NOMO-1 treated with dmso at 0.1 percent for 144 hours (cell line): ENCODE data around the gene CNR2.
"Not testable (repeated sequence)": the region's sequence is repeated elsewhere in the genome, so short reads cannot be mapped to it uniquely, and the experiment has no call there.

Experiments
- DNase-seq: peaks from one replicate; lab custom pipeline; 2025; ENCODE audit not compliant: unreplicated experiment; lab: John Stamatoyannopoulos, UW

CNR2 gene

DNA sequence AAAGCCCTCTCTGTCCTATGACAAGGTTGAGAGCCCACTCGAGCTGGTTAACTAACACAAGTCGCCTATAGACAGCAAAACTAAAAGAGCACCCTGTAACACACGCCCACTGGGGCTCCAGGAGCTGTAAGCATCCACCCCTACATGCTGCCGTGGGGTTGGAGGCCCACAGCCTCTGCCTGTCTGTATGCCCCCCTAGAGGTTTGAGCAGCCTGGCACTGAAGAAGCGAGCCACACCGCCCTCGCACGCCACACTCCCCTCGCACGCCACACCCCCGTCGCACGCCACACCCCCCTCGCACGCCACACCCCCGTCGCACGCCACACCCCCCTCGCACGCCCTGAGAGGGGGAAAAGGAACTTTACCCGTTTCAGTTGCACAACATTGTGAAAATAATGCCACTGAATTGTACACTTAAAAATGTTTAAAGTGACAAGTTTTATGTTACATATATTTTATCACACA lies 74.7 kb downstream of the CNR2 start:
- DNase-seq = peak; percentile 31

DNA sequence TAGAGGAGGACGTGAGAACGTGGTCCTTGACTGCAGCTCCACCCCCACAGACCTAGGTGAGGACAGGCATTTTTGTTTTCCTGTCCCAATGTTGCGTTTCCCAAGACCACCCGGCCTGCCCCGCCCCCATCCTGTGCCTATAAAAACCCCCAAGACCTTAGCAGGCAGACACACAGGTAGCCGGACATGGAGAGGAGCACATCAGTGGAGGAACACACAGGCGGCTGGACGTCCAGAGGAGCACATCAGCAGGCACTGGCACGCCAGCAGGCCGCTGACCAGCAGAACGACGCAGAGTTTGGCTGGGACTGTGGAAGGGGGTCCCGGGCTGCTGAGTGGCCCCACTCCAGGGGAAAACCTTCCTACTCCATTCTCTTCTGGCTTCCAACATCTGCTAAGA lies 75.3 kb downstream of the CNR2 start:
- DNase-seq = no peak

DNA sequence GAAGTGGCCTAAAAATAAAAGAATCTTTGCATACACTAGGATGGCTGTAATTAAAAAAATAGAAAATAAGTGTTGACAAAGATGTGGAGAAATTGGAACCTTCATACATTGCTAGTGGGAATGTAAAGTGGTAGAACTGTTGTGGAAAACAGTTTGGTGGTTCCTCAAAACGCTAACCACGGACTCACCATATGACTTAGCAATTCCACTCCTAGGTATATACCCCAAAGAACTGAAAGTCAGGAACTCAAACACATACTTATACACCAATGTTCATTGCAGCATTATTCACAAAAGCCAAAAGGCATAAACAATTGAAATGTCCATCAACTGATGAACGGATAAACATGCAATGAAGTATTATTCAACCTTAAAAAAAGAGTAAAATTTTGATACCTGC lies 77.1 kb downstream of the CNR2 start:
- DNase-seq = no peak

DNA sequence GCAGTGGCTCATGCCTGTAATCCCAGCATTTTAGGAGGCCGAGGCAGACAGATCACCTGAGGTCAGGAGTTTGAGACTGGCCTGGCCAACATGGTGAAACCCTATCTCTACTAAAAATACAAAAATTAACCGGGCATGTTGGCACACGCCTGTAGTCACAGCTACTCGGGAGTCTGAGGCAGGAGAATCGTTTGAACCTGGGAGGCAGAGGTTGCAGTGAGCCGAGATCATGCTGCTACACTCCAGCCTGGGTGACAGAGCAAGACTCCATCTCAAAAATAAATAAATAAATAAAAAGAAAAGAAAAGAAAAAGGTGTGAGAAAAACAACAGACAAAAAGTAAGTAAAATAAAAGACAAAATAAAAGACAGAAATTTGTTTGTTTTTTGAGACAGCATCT lies 79.0 kb downstream of the CNR2 start:
- not testable (repeated sequence) for DNase-seq

DNA sequence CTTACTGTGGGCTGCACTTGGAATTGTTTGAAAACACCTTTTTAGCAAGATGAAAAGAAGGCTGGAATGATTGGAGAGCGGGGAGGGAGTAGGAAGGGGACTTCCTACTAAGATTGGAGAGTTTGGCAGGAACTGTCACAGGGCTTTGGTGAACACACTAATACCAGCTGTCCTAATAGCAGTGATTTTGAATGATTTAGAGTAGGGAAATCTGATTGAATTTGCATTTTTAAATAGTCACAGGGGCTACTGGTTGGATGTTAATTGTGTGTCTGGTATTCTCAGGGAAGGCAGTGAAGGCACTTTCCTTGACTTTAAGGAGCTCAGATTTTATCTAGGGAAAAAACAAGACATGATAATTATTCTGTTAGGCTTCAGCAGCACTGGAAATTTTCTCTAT lies 85.4 kb downstream of the CNR2 start:
- DNase-seq = no peak

DNA sequence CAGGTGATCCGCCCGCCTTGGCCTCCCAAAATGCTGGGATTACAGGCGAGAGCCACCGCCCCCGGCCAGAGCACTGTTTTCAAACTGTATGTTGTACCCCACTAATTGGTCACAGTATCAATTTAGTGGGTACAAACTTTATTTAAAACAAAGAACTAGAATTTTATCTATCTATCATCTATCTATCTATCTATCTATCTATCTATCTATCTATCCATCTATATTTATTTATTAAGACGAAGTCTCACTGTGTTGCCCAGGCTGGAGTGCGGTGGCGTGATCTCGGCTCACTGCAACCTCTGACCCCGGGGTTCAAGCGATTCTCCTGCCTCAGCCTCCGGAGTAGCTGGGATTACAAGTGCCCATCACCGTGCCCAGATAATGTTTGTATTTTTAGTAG lies 86.6 kb downstream of the CNR2 start:
- DNase-seq = not testable (repeated sequence)

DNA sequence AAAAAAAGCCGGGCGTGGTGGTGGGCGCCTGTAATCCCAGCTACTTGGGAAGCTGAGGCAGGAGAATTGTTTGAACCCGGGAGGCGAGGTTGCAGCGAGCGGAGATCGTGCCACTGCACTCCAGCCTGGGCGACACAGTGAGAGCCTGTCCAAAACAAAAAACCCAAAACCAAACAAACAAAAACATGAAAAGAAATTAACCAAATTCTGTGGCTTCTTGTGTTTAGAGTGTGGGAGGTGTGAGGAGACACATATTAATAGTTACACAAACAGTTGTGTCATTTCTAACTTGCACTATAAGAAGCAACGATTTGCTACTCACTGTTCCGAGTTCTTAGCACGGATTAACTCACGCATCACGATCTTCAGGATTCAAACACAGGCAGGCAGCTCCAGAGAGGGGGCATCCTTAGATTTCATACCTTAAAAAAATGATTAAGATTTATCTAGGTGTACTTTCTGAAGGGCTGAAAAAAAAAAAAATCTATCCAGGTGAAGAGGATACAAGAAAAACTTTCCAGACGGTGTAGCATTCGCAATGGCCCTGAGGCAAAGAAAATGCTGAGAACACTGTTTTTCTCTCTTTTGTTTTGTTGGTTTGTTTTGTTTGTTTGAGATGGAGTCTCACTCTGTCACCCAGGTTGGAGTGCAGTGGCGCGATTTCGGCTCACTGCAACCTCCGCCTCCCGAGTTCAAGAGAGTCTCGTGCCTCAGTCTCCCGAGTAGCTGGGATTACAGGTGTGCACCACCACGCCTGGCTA lies 87.2 kb downstream of the CNR2 start:
- DNase-seq = no peak

DNA sequence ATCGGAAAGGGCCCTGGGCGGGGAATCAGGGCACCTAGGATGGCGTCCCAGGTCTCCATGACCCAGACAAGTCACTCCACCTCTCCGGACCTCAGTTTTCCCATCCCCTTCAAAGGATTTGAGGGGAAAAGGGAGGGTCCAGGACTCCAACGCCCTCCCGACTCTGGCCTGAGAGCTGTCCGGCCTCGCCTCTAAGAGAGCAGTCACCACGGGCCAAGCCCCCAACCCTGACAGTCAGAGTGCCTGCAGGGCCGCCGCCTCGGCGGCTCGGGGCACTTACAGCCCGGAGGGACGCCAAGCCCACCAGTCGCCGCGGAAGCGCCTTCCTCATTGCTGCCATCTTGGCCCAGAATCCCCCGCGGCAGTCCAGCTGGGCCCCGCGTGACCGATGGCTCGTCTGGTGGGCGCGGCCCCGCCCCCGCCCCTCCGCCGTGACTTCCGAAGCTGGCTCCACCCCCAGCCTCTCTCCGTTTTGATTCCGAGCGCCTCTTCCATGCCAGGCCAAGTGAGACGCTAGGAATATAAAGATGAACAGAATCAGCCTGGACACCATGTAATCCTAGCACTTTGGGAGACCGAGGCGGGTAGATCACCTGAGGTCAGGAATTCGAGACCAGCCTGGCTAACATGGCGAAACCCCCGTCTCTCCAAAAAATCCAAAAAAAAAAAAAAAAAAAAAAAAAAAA lies 87.9 kb downstream of the CNR2 start, which contains the start of gene HMGCL:
Gene HMGCL (minus strand): TSS at position 354 of the 686 bp plus-strand sequence. CDS start 14 bp downstream, at position 340.
- DNase-seq = peak; percentile 88

DNA sequence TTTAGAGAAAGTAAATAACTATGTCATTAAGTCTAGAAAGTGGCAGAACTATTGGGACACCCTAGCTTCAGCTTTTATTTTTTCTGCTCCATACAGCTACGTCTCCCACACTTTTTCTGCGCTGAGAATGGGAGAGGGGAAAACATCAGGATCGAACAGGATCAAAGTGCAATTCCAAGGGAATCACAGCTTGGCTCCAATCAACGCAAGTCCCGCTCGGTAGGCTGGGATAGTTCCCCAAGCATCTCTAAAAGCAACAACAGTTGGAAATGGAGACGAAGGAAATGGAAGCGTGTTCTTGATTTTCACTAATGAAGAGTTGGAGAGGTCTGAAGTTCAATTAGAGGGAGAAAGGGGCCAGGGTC lies 88.5 kb downstream of the CNR2 start:
- no peak for DNase-seq

DNA sequence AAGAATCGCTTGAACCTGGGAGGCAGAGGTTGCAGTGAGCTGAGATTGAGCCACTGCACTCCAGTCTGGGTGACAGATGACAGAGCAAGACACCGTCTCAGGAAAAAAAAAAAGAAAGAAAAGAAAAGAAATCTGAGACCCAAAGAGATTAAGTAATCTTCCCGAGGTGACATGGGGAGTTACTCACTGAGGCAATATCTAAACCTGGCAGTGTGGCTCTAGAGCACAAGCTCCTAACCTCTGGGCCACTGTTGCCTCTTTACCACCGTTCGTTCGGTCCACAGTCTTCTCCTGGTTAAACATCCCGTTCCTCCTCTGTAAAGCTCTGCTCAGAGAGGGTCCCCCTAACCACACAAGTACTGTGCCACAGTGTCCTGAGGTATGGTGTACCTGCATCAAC lies 89.4 kb downstream of the CNR2 start:
- DNase-seq = no peak
